ENCODE results near the gene ZNF428.
A peak's percentile ranks its signal among the peaks of the same experiment; 100 is the strongest.
"Not testable (repeated sequence)": the region's sequence is repeated elsewhere in the genome, so short reads cannot be mapped to it uniquely, and the experiment has no call there.

ZNF428 gene

DNA sequence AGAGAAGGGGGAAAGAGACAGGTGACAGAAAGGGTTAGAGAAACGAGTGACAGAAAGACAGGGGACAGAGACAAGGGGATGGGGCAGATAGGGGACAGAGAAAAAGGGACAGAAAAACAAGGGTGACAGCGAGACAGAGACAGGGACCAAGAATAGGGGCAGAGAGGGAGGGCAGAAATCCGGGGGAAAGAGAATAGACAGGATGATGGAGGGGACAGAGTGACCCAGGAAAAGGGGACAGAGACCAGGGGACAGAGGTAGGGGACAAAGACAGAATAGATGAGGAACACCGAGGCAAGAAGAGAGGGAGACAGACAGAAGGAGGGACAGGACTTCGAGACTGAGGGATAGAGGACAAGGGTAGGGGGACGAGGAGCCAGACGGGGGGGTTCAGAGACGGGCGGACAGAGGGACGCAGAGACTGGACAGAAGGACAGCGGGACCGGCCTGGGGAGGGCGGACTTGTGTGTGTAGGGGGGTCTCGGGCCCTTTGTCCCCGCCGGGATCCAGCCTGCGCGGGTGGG lies 19.6 kb upstream of the ZNF428 start:
- Histone ChIP-seq H3K27ac (no peak overlapping the region), H3K4me3 (ENCODE audit: low read depth, low read length) (peak overlapping the region; percentile 24), H3K27me3 (replicated peaks) (peaks cover 7% of the 10 kb centered on the region), H3K36me3 (replicated peaks) (no peaks in the 10 kb centered on the region)
- TF ChIP-seq, protein P1, sequence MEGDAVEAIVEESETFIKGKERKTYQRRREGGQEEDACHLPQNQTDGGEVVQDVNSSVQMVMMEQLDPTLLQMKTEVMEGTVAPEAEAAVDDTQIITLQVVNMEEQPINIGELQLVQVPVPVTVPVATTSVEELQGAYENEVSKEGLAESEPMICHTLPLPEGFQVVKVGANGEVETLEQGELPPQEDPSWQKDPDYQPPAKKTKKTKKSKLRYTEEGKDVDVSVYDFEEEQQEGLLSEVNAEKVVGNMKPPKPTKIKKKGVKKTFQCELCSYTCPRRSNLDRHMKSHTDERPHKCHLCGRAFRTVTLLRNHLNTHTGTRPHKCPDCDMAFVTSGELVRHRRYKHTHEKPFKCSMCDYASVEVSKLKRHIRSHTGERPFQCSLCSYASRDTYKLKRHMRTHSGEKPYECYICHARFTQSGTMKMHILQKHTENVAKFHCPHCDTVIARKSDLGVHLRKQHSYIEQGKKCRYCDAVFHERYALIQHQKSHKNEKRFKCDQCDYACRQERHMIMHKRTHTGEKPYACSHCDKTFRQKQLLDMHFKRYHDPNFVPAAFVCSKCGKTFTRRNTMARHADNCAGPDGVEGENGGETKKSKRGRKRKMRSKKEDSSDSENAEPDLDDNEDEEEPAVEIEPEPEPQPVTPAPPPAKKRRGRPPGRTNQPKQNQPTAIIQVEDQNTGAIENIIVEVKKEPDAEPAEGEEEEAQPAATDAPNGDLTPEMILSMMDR (IDR thresholded peaks at IDR 0.05; ENCODE audit: low read depth, low read length, missing control alignments), result no peak
- no peak for DNase-seq
- in situ Hi-C loops (cut with HindIII; ENCODE audit: low pct_ligation_motif_present, low sequenced_read_pairs), result no loop called here

DNA sequence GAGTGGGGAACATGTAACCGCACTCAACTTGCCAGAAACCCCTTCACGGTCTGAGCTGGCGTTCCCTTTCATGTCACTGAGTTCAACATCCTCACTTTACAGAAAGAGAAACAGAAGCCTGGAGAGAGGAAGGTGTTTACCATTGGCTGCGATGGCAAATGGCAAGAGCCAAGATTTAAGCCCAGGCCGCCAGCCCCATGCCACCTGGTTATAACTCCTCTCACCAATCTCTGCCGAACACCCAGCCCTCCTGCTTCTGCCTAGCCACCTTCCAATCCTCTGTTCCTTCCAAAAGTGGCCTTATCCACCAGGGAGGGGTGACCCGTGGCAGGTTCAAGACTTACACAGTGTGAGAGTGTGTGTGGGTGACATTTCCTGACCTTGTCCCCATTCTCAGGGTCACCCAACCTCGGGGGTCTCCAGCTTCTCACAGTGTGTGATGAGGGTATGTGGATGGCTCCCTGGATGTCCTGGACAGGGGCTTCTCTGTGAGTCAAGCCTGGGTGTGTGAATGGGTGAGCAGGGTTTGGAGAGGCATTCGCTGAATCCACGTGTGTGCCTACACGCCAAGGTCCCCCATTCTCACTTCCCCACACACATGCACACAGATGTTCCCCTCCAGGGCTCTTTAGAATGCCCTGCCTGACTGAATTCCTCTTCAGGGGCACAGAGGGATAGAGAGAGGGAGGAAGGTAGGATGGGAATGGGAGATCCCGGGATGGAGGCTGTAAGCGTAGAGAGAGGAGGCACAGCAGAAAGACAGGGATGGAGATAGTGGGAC lies 19.0 kb upstream of the ZNF428 start:
- Histone ChIP-seq H3K27ac (no peak overlapping the region), H3K36me3 (replicated peaks) (no peaks in the 10 kb centered on the region), H3K4me3 (ENCODE audit: low read depth, low read length) (no peak overlapping the region), H3K27me3 (replicated peaks) (peaks cover 7% of the 10 kb centered on the region)
- TF ChIP-seq, protein P1 (IDR thresholded peaks at IDR 0.05; ENCODE audit: low read depth, low read length, missing control alignments), result no peak
- no peak for DNase-seq
- in situ Hi-C loops (cut with HindIII; ENCODE audit: low pct_ligation_motif_present, low sequenced_read_pairs), result no loop called here

DNA sequence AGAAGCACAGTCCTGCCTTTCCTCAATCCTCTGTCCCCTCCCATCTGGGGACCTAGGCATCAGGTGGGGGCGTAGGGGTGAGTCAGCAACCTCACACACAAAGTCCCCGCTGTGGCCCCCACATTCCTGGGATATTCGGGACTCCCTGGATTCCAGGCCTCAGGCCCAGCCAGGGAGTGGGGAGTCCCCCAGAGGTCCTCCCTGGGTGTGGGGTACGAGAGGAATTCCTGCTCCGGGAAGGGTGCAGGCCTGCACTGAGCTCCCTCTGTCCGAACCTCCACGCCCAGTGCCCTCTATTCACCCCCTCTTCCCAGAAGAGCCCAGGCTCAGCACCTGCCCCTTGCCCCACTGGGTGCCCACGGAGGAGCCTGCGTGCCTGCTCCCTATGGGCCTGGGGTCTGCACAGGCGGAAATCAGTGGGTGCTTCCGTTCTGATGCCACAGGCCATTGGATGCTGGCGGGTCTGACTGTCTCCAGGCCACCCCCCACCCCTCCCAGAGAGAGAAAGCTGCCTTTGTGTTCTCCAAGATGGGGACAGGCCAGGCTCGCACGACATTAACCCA lies 16.8 kb upstream of the ZNF428 start:
- Histone ChIP-seq H3K36me3 (replicated peaks) (no peaks in the 10 kb centered on the region), H3K4me3 (ENCODE audit: low read depth, low read length) (no peak overlapping the region), H3K27me3 (replicated peaks) (peaks cover 7% of the 10 kb centered on the region), H3K27ac (no peak overlapping the region)
- in situ Hi-C loops (cut with HindIII; ENCODE audit: low pct_ligation_motif_present, low sequenced_read_pairs), result no loop called here
- DNase-seq, result no peak
- TF ChIP-seq, protein P1 (IDR thresholded peaks at IDR 0.05; ENCODE audit: low read depth, low read length, missing control alignments), result no peak

DNA sequence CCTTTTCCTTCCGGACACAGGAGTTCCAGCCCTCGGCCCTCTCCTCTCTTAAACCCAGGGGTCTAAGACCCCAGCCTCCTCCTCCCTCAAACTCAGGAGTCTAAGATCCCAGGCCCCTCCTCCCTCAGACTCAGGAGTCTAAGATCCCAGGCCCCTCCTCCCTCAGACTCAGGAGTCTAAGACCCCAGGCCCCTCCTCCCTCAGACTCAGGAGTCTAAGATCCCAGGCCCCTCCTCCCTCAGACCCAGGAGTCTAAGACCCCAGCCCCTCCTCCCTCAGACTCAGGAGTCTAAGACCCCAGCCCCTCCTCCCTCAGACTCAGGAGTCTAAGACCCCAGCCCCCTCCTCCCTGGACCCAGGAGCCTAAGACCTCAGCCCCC lies 16.1 kb upstream of the ZNF428 start:
- not testable (repeated sequence) for H3K4me3 ChIP-seq (ENCODE audit: low read depth, low read length)

DNA sequence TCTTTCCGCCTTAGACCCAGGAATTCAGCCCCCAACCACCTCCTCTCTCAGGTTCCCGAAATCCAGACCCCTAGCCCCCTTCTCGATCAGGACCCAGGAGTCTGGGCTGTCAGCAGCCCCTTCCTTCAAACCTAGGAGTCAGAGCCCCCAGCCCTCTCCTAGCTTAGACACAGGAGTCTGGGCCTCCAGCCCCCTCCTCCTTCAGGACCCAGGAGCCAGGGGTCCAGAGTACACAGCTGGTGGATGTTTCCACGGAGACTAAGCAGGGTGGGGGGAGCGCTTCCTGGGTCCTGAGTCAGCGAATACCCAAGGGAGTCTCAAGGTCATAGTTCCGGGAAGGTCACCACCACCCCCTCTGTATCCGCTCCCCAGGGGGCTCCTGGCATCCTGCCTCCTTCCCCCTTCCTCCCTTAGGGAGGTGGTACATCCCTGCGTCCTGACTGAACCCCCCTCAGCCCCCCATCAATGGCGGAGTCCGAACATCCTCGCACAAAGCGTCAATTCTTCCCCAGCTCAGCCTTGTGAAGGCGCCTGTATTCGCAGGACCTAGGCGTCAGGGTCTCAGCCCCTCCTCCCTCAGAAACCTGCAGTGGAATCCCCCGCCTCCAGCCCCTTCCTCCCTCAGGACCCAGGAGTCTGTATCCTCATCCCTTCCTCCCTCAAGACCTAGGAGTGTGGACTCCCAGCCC lies 15.6 kb upstream of the ZNF428 start:
- DNase-seq, result peak; percentile 3

More for the DNA sequence above, 16.1 kb upstream of the ZNF428 start:
- H3K27ac ChIP-seq; H3K27me3 ChIP-seq (replicated peaks); in situ Hi-C loops (cut with HindIII; ENCODE audit: low pct_ligation_motif_present, low sequenced_read_pairs); H3K36me3 ChIP-seq (replicated peaks); DNase-seq: not testable (repeated sequence)

More for the DNA sequence above, 15.6 kb upstream of the ZNF428 start:
- in situ Hi-C loops (cut with HindIII; ENCODE audit: low pct_ligation_motif_present, low sequenced_read_pairs), result no loop called here
- TF ChIP-seq, protein P1 (IDR thresholded peaks at IDR 0.05; ENCODE audit: low read depth, low read length, missing control alignments), result no peak
- Histone ChIP-seq H3K27me3 (replicated peaks) (peaks cover 7% of the 10 kb centered on the region), H3K36me3 (replicated peaks) (no peaks in the 10 kb centered on the region), H3K27ac (no peak overlapping the region), H3K4me3 (ENCODE audit: low read depth, low read length) (peak overlapping the region; percentile 35)
